ENCODE results near the gene POU3F4. TPM values are rescaled to one million over a fixed set of nuclear protein-coding genes. Genes with fewer than 3 reads are reported as not detected.

POU3F4 gene
- total RNA-seq, 4 donors from 2014 or later = not detected

GRCh38 chrX:83508526-83509253 is 600 bp downstream of the POU3F4 start:
- no peak for DNase-seq (ENCODE audit: low spot score in 2 of 2)
- H3K4me3 ChIP-seq (ENCODE audit: low read depth, poor library complexity, severe bottlenecking) = no peak overlapping the region
- TF ChIP-seq CTCF (IDR thresholded peaks at IDR 0.05) (no peak), POLR2A (IDR thresholded peaks at IDR 0.05) (no peak)
- intact Hi-C loops (cut with DNase I; ENCODE audit: low total_unique reads) = no loop called here
- WGBS, 2 donors = 0 to 36% methylated on average over 7 to 44 of the region's 50 CpGs

DNA sequence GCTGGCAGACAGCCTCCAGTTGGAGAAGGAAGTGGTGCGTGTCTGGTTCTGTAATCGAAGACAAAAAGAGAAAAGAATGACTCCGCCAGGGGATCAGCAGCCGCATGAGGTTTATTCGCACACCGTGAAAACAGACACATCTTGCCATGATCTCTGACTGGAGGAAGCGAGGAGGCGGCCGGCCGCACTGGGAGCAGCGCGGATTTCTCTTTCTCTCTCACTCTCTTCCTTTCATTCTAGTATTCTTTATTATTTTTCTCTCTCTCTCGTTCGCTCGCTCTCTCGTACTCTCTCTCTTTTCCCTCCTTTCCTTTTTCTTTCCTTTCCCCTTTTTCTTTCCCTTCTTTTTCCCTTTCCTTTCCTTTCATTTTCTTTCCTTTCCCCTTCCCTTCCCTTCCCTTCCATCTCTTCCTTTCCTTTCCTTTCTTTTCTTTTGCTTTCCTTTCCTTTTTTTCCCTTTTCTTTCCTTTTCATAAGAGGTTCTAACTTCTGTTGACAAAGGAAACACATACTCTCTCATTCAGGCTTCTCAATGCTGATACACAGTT is 1.2 kb downstream of the POU3F4 start:
- 6 to 45% methylated on average over 16 of the region's 16 CpGs for WGBS, 2 donors
- DNase-seq (ENCODE audit: low spot score in 2 of 2) = no peak
- H3K4me3 ChIP-seq (ENCODE audit: low read depth, poor library complexity, severe bottlenecking) = no peak overlapping the region
- intact Hi-C loops (cut with DNase I; ENCODE audit: low total_unique reads) = no loop called here
- no peak for TF ChIP-seq POLR2A (IDR thresholded peaks at IDR 0.05)
- TF ChIP-seq CTCF (IDR thresholded peaks at IDR 0.05) = no peak

DNA sequence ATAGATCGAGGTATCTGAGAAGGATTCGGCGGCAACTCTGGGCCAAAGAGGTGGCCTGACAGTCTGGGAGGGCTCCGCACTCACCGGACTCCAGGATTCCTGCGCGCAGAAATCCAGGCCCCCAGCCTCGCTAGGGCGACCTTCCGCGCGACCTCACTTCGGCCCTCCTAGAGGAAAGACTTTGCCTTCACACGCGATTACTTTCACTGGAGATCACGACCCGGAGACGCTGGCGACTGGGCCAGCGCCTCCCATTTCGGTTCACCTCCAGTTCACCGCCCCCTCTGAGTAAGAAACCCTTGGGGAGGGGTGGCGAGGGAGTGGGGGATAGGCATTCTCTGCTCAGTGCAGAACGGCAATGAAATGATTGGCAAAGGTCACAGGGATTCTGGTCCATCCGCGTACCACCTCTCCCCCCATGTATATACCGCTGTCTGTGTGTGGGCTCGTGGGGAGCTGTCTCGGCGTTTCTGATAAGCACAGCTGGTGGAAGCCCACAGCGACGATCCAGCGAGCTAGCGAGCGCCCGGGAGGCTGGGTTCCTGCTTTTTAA is 2.5 kb downstream of the POU3F4 start:
- WGBS, 2 donors = 5 to 33% methylated on average over 7 to 36 of the region's 36 CpGs
- intact Hi-C loops (cut with DNase I; ENCODE audit: low total_unique reads) = no loop called here
- DNase-seq (ENCODE audit: low spot score in 2 of 2) = no peak
- no peak overlapping the region for H3K4me3 ChIP-seq (ENCODE audit: low read depth, poor library complexity, severe bottlenecking)
- TF ChIP-seq POLR2A (IDR thresholded peaks at IDR 0.05) = no peak
- no peak for TF ChIP-seq CTCF (IDR thresholded peaks at IDR 0.05)

- no peak for DNase-seq (ENCODE audit: low spot score in 2 of 2)
- 17 to 26% methylated on average over 15 to 17 of the region's 17 CpGs for WGBS, 2 donors
Observed at GRCh38 chrX:83511208-83511607, 3.1 kb downstream of the POU3F4 start.

GRCh38 chrX:83512111-83512510 is 4.0 kb downstream of the POU3F4 start:
- 45 to 59% methylated on average over 14 of the region's 14 CpGs for WGBS, 2 donors
- intact Hi-C loops (cut with DNase I; ENCODE audit: low total_unique reads) = no loop called here
- no peak for DNase-seq (ENCODE audit: low spot score in 2 of 2)
- no peak overlapping the region for H3K4me3 ChIP-seq (ENCODE audit: low read depth, poor library complexity, severe bottlenecking)
- TF ChIP-seq CTCF (IDR thresholded peaks at IDR 0.05) (no peak), POLR2A (IDR thresholded peaks at IDR 0.05) (no peak)

More at GRCh38 chrX:83511208-83511607, 3.1 kb downstream of the POU3F4 start:
- intact Hi-C loops (cut with DNase I; ENCODE audit: low total_unique reads) = no loop called here
- TF ChIP-seq POLR2A (IDR thresholded peaks at IDR 0.05) (no peak), CTCF (IDR thresholded peaks at IDR 0.05) (no peak)
- H3K4me3 ChIP-seq (ENCODE audit: low read depth, poor library complexity, severe bottlenecking) = no peak overlapping the region
